NCI-H2227 treated with DMSO at 0.1 percent for 48 hours (cell line): ENCODE data around the gene TEX52.

Source experiments
- DNase-seq: peaks from one replicate; lab custom pipeline; 2025; lab: John Stamatoyannopoulos, UW

The TEX52 gene

GRCh38 chr12:2829275-2829674 is 27.6 kb downstream of the TEX52 start:
- DNase-seq: no peak

DNA sequence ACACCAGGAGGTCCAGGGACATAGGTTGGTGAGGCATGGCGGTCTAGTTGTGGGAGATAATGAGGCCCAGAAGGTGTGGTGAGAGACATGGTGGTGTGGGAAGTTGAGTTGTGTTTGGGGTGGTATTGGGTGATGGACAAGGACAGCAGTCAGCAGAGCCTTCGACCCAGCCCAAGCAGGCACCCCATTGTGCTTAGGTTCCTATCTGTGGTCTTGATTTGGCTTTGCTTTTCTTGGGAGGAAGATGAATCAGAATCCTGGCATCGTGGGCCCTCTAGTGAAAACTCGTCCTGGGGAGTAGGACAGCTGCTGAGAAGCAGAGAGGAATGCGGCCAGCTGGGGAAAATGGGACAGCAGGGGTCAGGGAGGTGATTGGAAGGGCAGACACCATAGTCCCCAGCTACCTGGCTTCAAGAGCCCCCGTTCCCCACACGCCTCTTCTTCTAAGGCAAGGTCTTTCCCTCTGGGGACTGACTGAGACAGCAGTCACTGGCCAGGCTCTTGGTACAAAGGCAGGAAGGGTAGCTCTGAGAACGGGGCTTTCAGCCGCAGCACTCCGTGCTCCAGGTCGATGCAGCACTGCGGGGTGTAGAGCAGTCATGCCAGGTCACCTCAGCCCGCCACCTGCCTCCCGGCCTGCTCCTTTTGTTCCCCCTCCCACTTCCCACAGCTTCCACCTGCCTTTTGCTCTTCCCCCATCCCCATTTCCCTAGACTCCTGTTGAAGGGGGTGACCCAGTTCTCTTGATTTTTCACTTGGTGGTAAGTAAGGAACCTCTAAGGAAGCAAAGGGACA is 29.9 kb downstream of the TEX52 start:
- DNase-seq: no peak

DNA sequence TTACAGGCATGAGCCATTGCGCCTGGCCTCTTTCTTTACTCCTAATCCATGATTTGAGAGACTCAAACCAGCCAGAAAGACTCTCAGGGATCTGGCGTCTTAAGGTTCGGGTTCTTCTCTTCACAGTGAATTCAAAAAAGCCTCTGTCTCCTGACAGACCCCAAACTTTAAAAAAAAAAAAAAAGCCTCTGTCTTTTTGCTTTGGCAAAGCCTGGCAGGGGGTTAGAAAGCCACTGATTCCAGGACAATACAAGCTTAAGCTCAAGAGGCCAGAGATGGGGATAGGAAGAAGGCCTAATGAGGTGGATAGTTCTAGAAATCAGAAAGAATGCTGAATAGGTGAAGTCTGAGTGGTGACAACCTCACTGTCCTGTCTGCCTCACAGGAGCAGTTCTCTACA is 30.8 kb downstream of the TEX52 start:
- DNase-seq: no peak

GRCh38 chr12:2825132-2825531 is 31.7 kb downstream of the TEX52 start:
- DNase-seq: no peak

- no peak for DNase-seq
Observed at GRCh38 chr12:2824541-2824940, 32.3 kb downstream of the TEX52 start.

DNA sequence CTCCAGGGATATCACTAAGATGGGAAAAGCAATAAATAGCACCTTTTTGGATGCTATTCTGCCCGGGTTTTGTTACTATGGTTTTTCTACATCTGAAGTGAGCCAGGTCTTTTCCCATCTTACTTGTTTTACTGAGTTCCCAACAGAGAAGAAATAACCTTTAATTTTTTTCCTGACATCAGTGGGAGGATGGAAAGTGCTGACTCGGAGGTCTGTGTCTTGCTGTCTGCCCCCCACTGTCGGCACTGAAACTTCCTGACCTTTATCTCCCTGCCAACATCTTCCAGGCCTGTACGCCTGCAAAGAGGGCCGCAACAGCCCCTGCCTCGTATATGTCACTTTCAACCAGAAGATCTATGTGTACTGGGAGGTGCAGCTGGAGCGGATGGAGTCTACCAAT is 33.4 kb downstream of the TEX52 start:
- no peak for DNase-seq

- DNase-seq: no peak
Observed at GRCh38 chr12:2820432-2820831, 36.4 kb downstream of the TEX52 start.

DNA sequence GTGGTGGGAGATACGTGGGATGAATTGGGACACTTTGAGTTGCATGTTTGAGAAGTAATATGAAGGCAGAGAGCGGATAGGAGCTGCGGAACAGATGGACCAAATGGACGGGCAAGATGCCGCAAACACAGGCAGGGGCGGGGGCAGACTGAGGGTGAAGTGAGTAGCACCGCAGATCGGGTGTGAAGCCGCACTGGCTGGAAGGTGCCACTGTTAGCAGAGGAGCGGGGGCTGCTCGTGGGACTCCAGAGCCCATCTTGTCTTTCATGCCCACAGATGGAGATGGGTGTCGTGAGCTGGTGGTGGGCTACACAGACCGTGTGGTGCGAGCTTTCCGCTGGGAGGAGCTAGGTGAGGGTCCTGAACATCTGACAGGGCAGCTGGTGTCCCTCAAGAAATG is 37.0 kb downstream of the TEX52 start:
- no peak for DNase-seq

- no peak for DNase-seq
Observed at GRCh38 chr12:2813214-2814185, 43.3 kb downstream of the TEX52 start.

- peak; percentile 94 for DNase-seq
Observed at GRCh38 chr12:2812290-2813213, 44.3 kb downstream of the TEX52 start, which contains the start of gene ITFG2. TSS of gene ITFG2 (plus strand) at chr12:2812668. CDS start at chr12:2812761, 93 bp downstream.

- DNase-seq: no peak
Observed at GRCh38 chr12:2811801-2812200, 45.0 kb downstream of the TEX52 start.

GRCh38 chr12:2806700-2807099 is 50.1 kb downstream of the TEX52 start:
- no peak for DNase-seq

DNA sequence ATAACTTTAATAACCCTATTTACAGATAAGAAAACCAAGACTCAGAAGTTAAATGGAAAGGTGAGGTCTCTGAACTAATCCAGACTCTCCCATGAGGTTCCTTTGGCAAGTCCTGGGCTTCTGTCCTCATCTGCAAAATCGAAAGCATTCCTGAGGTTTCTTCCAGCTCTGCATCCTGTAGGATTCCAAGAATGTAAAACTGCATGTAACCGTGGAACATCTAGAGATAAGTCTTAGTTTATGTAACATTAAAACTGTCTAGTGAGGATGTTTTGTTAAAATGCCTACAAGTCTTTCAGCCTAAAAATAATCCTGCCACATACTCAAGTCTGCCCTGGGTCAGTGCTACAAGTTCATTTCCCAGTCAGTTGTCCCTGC is 51.7 kb downstream of the TEX52 start:
- DNase-seq: no peak

- peak; percentile 32 for DNase-seq
Observed at GRCh38 chr12:2804393-2805142, 52.3 kb downstream of the TEX52 start.

DNA sequence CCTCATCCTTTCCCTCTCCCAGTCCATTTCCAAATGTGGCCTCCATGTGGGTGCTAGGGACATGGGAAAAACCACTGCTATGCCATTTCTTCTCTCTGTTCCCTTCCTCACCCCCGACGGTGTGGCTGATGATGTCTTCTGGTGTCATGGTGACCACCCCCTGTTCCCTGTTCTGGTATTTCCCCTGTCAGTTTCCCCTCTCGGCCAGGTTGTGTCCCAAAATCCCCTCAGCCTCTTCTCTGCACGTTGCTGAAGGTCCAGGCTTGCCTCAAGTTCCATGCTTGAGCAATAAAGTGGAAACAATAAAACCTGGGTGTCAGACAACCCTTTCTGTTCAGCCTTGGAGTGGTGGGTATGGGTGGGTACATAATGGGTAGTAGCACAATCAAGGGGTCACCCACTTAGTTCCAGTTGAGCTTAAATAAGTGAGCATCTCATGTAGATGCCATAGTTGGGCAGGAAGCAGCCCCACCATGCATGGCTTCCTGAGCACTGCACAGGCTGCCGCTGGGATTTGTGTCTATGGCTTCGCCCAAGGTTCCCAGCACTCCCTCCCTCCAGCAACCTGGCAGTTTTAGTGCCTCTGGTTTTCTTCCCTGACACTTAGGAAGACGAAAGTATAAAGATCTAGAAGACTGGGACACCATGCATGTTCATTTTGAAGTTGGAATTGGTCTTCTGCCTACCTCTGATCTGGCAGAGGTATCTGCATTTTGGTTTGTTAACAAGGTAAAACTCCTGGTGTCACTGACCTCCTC is 53.0 kb downstream of the TEX52 start:
- DNase-seq: no peak

GRCh38 chr12:2801044-2801783 is 55.6 kb downstream of the TEX52 start:
- no peak for DNase-seq

GRCh38 chr12:2800046-2800570 is 56.7 kb downstream of the TEX52 start:
- no peak for DNase-seq
